Jurkat, Clone E6-1 (cell line): Measurements from ENCODE around the gene HTR5A. TPM values are rescaled to one million over a fixed set of nuclear protein-coding genes. Genes with fewer than 3 reads are reported as not detected.
"Not testable (repeated sequence)": the region's sequence is repeated elsewhere in the genome, so short reads cannot be mapped to it uniquely, and the experiment has no call there.

ENCODE experiments used
- DNase-seq: peaks from one replicate; pipeline ENCODE4 v3.0.0-alpha.2; 2011; ENCODE audit warnings: low read depth, low spot score
- H3K4me3 ChIP-seq: 2 replicates; pipeline ENCODE4 v1.5.1; 2011; ENCODE audit warnings: mild to moderate bottlenecking, low read length, control low read depth, moderate library complexity
- polyA plus RNA-seq: library from polyadenylated mRNA; unstranded; fragments of >200 nt; gene quantifications from one replicate; pipeline ENCODE4 v1.2.1, GENCODE V29; 2012; ENCODE audit warnings: missing spikeins; ENCODE audit not compliant: insufficient read length, insufficient read depth

HTR5A gene
- polyA plus RNA-seq: not detected

DNA sequence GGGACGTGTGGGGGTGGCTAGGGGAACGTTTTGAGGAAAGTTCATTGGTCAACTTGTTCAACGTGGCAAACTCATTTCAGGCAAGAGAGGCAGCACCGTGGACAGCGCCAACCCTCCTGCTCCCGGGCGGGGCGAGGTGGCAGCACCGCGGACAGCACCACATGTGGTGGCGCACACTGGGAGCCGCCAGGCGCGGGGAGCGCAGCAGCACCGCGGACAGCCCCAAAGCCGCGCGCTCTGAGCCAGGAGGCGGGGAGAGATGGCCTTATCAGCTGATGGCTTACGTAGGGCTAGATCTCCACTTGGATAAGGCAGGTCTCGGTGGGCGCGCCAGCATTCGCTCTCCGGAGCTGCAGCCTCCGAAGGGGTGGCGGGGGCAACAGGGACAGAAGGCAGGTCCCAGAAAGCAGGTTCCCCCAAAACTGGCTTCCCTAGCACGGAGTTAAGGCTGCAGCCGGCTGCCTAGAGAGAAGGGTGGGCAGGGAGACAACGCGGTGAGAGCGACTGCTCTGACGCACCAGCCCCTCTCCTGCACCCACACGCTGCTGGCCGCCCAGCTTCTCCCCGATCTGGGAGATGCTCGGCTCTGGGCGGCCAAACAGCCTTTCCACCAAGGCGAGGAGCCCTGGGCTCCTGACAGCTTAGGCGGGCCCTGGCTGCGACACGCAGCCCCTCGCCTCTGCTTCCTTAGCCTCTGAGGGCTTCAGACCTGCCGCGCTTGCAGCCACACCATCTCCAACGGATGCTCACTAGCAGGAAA lies at the start of gene HTR5A:
Gene HTR5A, plus strand, starts transcription at position 333 of the 760 bp plus-strand sequence. CDS start 576 bp downstream, outside the sequence.
- H3K4me3 ChIP-seq: no peak within 1 kb of the TSS
- DNase-seq: peak; percentile 83

DNA sequence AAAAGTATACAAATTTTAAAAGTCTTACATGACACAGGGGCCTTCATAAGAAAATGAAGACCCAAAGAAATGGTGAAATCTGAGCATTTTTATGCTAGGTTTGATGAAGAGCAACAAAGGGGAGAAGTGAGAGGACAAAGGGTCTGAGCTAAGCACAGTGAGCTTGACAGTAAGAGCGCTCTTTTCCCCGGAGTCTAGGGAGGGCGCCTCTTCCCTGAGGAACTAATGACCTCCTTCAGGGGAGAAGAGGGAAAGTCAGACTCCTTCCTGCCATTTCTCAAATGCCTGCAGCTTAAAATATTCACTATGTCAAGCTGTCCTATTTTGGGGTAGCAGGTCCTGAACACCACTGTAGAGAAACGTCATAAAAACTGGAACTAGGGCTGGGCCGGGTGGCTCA lies 49.1 kb upstream of the HTR5A start:
- H3K4me3 ChIP-seq: no peak overlapping the region
- DNase-seq: no peak

DNA sequence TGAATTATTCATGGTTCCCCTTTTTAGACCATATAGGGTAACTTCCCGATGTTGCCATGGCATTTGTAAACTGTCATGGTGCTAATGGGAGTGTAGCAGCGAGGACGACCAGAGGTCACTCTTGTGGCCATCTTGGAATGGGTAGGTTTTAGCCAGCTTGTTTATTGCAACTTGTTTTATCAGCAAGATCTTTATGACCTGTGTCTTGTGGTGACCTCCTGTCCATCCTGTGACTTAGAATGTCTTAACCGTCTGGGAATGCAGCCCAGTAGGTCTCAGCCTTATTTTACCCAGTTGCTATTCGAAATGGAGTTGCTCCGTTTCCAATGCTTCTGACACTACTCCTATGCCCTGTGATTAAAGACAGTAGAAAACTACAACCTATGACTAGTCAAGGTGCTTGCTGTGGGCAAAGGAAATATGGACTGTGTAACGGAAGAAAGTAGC lies 48.4 kb upstream of the HTR5A start:
- no peak for DNase-seq
- no peak overlapping the region for H3K4me3 ChIP-seq

DNA sequence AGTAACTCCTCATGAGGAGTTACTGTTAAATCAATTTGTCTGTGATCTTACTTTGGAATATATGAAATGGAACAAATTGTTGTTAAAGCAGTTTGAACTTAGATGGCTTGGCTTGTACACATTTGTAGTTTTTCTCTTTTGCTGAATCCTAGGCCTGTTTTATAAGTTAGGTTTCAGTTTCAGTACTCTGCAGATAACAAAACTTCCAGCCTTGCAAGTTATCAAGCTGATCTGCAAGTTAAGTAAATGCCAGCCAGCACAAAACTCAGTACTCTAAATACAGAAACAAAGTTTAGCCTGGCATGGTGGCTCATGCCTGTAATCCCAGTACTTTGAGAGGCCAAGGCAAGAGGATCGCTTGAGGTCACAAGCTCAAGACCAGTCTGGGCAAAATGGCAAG lies 42.2 kb upstream of the HTR5A start:
- H3K4me3 ChIP-seq: no peak overlapping the region
- no peak for DNase-seq

DNA sequence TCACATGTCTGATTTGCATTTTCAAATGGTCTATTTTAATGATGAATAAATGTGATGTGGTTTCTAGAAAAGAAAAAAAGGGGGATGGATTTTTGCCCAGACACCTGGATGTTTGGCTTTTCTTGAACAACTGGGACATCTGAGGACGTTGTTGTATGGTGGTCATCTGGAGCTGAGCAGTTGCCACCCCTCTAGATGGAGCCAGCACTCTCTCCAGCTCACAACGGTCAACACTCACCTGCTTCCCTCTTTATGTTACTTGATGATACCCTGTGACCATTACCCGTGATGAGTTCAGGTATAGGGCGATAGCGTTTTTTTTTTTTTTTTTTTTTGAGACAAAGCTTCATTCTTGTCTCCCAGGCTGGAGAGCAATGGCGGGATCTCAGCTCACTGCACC lies 37.1 kb upstream of the HTR5A start:
- no peak for DNase-seq
- no peak overlapping the region for H3K4me3 ChIP-seq

DNA sequence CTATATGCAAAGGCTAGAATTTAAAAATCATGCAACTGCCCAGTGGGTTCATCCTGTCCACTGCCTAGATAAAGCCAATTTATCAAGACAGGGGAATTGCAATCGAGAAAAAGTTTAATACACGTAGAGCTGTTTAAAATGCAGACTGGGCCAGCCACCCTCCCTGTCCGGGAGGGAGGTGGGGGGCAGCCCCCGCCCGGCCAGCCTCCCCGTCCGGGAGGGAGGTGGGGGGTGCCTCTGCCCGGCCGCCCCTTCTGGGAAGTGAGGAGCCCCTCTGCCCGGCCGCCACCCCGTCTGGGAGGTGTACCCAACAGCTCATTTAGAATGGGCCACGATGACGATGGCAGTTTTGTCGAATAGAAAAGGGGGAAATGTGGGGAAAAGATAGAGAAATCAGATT lies 35.6 kb upstream of the HTR5A start:
- H3K4me3 ChIP-seq, DNase-seq: not testable (repeated sequence)

DNA sequence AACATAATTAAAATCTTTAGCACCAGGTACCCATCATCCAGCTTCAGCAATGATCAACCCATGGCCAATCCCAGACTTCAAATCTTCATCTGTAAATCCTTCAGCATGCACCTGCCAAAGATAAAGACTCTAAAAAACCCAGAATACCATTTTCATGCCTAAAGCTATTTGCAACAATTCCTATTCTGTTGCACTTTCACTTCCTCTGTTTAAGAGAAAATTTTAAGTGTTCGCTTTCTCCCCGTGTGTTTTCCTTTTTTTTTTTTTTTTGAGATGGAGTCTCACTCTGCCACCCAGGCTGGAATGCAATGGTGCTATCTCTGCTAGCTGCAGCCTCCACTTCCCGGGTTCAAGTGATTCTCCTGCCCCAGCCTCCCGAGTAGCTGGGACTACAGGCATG lies 31.8 kb upstream of the HTR5A start:
- no peak for DNase-seq

DNA sequence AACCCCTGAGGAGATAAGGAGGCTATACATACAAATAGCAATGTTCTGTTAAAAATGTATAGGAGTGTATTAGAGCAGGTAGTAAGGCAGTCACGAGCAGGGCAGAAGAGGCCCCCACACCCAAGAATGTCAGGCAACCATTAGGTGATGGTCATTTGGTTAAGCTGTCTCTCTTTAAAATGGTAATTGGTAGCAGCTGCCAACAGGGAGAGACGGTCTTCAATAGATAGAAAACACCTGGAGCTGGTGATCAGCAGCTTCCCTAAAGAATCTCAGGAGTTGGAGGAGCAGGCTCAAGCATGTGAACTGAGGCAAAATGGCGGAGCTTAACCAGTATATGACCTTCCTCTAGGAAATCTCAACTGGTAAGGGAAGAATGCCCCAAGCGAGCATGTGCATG lies 26.4 kb upstream of the HTR5A start:
- H3K4me3 ChIP-seq: no peak overlapping the region
- no peak for DNase-seq

More for the DNA sequence above, 31.8 kb upstream of the HTR5A start:
- H3K4me3 ChIP-seq: no peak overlapping the region

DNA sequence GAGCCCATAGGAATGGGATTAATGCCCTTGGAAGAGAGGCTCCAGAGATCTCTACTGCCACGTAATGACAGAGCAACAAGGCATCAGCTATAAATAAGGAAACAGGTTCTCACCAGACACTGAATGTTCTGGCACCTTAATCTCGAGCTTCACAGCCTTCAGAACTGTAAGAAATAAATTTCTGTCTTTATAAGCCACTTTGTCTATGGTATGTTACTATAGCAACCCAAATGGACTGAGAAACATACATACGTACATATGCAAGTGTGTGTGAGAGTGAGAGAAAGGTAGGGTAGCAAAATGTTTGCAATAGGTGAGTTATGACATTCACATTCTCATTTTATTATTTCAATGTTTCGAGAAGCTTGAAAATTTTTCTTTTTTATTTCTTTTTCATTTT lies 22.1 kb upstream of the HTR5A start:
- no peak for DNase-seq
- H3K4me3 ChIP-seq: no peak overlapping the region

DNA sequence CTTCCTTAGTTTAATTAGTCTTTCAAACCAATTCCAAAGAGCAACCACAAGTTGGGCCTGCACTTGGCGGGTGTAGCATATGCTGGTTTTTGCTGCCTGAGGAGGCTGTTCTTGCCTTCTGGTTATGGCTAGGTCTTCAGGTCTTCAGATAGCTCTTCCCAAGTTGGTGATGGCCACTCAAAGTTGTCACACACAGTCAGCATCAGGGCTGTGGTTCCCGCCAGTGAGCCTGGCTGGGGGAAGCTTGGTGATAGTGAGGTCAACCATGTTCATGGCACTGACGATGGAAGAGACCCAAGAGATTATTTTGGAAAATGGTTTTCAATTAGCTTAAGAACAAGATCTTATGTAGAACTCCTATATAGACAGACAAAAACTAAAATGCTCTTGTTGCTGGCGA lies 18.8 kb upstream of the HTR5A start:
- DNase-seq: no peak

DNA sequence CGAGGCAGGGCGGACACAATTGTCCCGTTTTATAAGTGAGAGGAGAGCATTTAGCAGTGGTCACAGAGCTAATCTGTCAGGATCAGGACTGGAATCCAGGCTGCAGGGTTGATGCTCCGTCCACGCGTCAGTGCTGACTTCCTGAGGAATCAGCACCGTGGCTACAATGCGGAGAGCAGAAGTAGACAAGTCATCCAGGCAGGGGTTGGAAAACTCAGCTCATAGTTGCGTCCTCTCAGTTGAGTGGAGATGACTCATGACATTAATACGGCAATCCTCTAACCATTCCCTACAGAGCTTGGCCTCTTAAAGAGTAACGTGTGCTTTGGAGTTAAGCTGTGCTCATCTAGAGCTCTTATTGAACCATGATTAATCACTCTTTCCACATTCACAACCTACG lies 17.1 kb upstream of the HTR5A start:
- H3K4me3 ChIP-seq: no peak overlapping the region
- DNase-seq: no peak

More for the DNA sequence above, 18.8 kb upstream of the HTR5A start:
- no peak overlapping the region for H3K4me3 ChIP-seq

DNA sequence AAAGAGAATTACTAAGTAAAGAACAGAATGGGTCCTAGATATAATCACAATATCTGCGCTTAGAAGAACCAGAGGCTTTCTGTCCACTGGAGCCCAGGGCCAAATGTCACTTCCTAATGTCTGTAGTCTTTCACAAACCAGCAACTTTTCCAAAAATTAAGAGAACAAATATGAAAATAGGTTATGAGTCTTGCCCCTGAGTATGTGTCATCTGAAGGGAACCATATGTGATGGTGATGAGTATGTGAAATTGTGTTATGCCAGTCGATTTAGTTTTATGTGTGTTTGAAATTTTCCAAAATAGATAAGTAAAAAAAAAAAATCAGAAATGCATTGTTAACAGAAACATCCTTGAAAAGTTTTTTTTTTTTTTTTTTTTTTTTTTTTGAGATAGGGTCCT lies 15.4 kb upstream of the HTR5A start:
- H3K4me3 ChIP-seq: no peak overlapping the region
- DNase-seq: no peak

DNA sequence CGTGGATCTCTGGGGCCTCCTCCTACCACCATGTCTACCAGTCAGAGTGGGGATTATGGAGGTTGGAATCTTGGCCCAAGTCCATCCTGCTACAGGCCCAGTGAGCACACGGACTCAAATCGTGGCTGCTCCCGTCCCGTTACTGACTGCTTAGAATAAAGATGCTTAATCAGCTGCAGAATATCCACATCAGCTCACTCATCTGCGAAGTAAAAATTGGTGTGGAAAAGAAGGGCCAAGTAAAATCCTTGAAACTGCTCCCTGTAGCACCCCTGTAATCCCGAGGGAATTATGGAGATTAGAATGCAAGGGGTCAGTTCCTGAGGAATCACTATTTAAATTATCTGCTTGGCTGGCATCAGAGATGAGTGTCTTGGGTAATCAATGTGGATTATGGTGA lies 13.0 kb upstream of the HTR5A start:
- H3K4me3 ChIP-seq: no peak overlapping the region
- DNase-seq: no peak

DNA sequence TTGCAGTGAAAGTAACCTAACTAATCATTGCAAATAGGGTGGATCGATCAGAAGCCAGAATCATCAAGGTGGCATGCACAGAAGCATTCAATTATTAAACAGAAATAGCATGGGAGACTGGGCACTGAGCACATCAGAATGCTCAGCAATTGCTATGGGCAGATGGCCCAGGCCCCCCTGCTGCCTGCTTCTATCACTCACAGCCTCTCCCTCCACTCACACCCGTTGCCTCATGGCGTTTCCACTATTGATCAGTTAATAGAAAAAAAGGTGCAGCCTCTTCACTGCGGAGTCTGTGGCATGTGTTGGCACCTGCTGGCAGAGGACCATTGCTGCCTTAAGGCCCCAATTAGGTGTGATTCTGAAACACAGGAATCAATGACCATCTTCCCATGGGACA lies 11.2 kb upstream of the HTR5A start:
- H3K4me3 ChIP-seq: no peak overlapping the region
- no peak for DNase-seq

DNA sequence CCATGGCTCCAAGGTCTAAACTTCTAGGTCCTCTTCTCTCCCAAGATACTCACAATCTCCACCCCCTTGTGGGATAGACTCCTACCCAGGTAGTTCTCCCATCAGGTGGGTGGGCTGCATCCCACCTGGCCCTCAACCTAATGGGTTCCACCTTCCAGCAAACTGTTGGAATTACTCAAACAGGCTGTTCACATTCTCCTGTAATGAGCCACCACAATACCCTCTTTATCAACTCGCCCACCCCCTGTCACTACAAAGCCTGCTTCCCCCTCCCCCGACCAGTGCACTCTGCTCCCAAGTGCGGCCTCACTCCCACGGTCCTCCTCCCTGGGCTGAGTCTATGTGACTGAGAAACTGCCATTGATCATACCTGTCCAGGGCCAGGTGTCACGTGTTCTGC lies 10.4 kb upstream of the HTR5A start:
- DNase-seq: no peak
- no peak overlapping the region for H3K4me3 ChIP-seq

DNA sequence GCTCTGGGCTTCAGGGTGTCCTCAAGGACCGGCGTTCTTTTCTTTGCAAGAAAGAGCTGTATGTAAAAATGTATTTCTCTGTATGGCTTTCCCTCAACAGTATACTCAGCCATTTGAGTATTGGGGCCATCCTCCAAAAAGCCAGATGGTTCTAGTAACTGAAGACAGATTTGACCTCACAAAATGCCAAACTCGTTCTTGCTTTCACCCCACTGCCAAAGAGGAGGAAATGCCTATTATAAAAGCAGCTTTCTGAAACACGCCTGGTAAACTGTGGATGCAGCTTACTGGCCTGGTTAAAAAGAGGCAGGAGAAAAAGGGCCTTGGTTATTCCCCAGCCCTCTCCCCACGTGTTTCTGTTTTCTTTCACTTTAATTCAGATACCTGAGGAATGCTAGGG lies 7.7 kb upstream of the HTR5A start:
- DNase-seq: no peak

DNA sequence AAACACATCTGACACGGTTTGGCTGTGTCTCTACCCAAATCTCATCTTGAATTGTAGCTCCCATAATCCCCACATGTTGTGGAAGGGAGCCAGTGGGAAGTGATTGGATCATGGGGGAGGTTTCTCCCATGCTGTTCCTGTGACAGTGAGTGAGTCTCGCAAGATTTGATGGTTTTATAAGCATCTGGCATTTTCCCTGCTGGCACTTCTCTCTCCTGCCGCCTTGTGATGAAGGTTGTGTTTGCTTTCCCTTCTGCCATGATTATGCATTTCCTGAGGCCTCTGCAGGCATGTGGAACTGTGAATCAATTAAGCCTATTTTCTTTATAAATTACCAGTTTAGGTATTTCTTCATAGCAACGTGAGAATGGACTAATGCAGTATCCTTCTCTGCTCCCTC lies 5.9 kb upstream of the HTR5A start:
- no peak overlapping the region for H3K4me3 ChIP-seq
- no peak for DNase-seq

More for the DNA sequence above, 7.7 kb upstream of the HTR5A start:
- H3K4me3 ChIP-seq: no peak overlapping the region

DNA sequence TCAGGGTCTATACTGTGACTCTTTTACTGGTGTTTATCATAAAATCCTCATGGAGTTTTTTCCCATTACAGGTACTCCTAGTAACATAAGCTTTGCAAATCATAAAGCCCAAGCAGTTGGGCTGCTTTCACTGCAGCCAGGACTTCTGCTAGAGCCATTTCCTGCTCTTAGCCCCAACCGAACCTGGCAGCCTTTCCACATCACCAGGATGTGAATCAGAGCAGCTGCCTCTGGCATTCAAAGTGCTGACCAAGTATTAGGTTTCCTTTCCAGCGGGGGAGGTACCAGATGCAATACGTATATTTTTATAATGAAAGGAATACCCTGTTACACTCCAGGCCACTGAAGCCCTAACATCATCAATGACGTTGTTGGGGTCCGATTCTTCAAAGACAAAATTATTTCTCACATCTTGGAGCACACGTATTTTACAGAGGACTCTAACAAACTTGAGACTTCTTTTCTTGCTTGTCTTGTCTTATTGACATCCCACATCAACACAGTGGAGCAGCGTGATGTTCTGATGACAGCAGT lies 3.6 kb upstream of the HTR5A start:
- H3K4me3 ChIP-seq: no peak overlapping the region
- DNase-seq: no peak

DNA sequence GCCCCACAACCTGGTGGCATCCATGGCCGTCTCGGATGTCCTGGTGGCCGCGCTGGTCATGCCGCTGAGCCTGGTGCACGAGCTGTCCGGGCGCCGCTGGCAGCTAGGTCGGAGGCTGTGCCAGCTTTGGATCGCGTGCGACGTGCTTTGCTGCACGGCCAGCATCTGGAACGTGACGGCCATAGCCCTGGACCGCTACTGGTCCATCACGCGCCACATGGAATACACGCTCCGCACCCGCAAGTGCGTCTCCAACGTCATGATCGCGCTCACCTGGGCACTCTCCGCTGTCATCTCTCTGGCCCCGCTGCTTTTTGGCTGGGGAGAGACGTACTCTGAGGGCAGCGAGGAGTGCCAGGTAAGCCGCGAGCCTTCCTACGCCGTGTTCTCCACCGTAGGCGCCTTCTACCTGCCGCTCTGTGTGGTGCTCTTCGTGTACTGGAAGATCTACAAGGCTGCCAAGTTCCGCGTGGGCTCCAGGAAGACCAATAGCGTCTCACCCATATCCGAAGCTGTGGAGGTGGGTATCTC lies 1.1 kb downstream of the HTR5A start:
- DNase-seq: no peak
- no peak overlapping the region for H3K4me3 ChIP-seq

DNA sequence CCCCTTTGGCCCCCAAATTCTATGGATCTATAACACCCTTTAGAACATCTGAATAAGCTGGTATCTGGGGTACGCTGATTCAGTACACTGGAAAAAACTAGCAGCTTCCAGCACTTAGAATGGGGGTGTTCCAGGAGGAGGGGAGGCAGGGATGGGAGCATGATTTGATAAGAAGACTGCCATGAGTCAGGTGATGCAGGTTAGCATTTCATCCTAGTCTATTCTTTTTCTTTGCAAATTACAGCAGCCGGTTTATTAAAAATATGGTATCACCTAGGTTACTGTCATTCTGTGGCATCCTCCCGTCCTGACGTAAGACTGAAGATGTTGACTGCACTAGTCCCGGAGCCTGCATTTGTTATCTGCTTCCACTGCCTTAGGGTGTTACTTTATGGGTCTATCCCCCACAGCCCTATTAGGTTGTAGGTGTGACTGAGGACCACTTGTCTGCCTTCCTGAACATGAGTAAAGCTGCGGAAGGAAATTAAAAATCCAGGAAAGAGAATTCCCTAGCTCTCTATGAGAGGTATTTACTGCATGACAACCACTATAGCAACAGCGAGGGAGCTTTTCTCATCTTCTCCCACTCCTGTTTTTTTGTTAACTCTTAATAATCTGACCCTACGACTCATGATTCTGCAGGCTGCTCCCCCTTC lies 1.9 kb downstream of the HTR5A start:
- DNase-seq: no peak
- H3K4me3 ChIP-seq: no peak overlapping the region
